ENCODE data around the gene PDE6D.

Gene PDE6D

DNA sequence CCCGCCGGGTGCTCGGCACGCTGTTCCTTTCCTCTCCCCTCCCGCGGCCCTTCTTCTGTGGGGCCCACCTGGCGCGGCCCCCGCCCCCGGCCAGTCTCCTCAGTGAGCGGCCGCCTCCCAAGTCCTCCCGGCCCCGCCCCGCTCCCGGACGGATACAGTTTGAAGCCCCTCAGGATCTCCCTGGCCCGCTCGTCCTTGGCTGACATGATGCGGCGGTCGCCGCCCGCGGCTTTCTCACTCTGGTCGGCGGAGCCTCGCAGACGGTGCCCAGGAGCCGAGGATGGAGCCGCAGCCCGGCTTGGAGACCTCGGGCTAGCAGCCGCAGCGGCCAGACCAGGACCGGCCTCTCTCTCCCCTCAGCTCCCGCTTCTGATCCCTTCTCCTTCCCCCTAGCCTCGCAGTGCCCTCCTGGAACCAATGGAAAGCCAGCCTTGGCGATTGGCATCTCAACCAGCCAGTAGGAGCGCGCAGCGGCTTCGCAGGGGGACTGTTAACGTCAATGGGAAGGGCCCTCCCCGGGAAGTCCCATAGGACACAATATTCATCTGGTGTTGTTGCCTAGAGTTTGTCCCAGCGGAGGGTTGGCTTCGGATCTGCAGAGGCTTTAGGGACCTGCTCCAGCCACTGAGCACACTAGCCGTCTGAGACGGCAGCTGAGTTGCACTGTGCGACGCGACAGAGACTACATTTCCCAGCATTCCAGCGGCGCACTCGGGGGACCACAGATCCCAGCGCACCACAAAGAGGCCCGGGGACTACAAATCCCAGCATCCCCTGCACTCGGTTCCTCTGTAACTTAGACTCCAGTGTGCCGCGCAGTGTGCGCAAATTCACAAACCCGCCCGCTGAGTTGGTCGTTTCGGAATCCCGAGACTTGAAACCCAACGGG, at the start of gene PDE6D:
PDE6D (minus strand) TSS at position 374 of the 889 bp plus-strand sequence; CDS start at position 206, 168 bp downstream.
- DNase-seq (ENCODE audit: low spot score): peak; percentile 94

DNA sequence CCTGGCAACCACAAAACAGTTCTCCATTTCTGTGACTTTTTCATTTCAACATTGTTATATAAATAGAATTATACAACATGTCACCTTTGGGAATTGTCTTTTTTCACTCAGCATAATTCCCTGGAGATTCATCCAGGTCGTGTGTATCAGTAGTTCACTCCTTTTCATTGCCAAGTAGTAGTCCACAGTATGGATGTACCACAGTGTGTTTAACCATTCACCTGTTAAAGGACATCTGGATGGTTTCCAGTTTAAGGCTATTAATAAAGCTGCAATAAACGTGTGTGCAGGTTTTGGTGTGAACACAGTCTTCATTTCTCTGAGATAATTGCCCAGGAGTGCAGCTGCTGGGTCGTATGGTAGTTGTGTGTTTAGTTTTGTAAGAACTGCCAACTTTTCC, 40.8 kb upstream of the PDE6D start:
- peak; percentile 0 for DNase-seq (ENCODE audit: low spot score)

DNA sequence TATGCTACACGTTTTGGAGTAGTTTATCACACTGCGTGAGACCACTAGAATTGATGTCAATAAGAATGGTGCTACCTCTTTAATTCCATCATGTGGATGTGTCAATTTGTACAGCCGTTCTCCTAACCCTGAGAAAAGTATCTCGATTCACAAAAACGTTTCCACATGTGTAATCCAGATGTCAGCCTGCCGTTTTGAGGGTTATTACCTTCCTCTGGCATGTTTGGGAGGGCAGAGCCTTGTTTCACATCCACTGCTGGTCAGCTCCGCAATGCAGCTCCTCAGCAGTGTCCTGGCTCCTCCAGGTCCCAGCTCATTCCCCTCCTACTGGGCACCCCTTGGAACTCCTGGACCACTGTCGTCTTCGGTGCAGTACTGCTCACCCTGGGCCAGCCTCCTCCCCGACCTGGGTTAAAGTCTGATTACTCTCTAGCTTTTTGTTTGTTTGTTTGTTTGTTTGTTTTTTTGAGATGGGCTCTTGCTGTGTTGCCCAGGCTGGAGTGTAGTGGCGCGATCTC, 39.8 kb upstream of the PDE6D start:
- DNase-seq (ENCODE audit: low spot score): no peak

DNA sequence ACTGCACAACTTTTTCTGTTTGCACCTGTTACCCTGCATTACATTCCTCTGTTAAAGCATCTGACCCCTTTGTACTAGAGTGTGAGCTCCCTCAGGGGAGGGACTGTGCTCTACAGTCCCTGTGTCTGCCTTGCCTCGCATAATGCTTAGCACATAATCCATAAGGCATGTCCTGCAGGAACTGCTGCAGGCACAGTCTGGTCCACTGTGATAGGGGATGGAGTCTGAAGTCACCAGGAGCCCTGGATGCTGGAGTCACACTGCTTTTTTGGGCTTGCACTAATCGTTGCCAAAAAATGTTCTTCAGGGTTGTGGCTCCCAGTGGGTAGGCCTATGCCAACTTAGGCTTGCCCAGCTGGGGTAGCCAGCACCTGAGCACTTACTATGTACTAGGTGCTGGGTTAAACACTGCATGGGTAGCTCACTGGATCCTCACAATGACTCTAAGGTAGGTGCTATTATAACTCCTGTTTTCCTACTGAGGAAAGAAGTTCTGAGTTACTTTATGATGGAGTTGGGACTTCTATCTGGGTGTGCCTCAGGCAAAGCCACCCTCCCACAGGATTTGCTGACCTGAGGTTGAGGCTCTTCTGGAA, 38.5 kb upstream of the PDE6D start:
- DNase-seq (ENCODE audit: low spot score): peak; percentile 0

DNA sequence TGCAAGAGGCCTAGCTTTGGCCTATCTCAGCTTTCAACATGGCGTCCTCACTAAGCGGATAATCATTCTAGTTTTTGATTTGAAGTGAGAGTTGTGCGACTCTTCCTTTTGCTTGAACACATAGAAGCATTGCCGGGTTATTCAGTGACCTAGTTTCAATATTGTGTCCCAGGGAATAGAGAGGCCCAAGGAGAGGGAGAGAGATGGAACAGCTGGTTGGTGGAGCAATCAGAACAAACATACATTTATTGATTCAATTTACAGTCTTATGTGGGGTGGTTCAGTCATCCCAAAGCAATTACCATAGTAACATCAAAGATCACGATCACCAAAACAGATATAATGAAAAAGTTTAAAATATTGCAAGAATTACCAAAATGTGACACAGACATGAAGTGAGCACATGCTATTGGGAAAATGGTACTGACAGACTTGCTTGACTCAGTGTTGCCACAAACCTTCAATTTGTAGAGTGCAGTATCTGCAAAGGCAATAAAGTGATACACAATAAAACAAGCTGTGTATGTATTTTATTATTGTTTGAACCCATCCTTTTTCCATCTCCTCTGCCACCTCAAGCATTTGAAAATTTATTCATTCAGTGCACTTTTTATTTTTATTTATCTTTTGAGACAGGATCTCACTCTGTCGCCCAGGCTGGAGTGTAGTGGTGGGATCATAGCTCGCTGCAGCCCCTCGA, 35.4 kb upstream of the PDE6D start:
- DNase-seq (ENCODE audit: low spot score): peak; percentile 0

DNA sequence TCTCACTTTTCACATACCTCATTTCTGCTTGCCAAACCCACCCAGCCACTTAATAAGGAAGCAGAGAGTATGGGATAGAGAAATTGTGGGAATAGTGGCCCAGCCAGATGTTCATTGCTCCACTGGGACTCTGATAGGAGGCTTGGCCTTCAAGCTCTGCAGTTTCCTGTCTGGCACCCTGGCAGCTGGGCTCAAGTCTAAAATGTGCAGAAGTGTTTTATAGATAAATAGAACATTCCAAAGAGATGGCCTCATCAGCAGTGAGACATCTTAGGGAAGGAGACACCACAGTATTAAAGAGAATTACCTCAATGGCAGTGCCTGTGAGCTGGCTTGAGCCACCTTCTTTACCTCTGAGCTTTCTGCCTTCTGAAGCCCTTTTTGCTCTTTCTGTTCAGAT, 29.8 kb upstream of the PDE6D start:
- DNase-seq (ENCODE audit: low spot score): peak; percentile 34

DNA sequence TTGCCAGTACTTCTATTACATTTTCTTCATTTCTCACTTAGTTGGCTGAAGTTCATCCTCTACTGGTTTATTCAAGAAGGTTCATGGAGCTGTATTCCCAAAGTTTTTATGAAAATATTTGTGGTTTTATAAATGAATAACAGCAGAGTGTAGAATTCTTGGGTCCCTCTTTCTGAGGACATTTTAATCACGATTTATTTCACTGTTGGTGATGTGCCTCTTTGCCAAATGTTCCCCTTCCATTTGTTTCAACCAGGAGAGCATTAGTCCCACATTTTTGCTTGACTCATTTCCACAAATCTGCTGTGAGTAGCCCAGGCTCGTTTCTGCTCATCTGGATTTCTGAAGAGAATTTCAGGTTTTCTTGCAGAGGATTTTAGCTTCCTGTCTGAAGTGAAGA, 25.9 kb upstream of the PDE6D start:
- DNase-seq (ENCODE audit: low spot score): no peak

DNA sequence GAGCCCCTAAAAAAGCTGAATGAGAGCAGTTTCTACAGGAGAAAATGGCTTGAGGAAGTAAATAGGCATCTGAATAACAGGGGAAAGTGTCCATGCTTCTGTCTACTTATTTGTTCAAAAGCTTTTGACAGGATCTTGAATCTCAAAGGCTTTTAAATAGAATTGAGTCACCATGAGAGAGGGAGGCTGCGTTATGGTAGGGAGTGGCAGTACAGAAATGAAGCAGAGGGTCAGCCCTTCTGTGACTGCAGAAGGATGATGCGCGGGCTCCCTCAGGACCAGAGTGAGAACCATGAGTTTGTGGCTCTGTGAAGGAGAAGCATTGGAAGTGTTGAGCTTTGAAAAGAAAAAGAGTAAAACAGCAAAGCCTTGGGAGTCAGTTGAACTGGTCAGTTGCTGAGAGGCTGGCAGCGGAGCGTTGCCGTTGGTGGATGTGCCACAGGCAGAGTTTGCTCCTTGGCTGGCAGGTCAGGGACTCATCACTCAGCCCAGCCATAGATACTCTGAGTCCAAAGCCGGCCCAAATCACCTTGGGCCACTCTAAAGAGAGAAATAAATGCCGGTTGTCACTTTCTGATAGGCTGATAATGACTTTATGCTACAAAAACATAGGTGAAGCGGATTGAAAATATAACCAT, 22.5 kb upstream of the PDE6D start:
- no peak for DNase-seq (ENCODE audit: low spot score)

DNA sequence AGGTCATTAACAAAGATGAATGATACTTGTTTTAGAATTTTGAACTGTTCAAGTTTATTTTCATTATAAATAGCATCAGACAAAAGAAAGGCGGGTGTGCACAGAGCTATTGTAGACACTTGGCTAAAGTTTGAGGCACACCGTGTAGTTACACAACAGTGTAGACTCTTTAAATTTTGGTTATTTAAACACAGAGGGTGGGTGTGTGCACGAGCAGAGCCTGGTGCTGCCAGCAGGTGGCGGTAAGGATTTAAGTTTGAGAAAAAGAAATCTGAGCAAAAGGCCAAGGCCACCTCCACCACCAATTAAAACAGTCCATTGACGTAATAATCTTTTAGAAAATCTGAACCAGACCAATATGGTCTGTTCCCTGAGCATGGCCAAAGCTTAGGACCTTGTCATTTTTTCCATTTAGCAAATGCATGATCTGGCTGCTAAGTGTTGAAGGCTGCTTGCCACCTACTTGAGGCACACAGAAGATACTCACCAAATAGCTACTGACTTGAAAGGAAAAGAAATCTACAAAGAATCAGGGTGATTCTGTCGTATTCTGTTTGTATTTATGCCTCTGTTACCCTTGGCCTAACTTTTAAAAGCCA, 19.5 kb upstream of the PDE6D start:
- DNase-seq (ENCODE audit: low spot score): peak; percentile 30

DNA sequence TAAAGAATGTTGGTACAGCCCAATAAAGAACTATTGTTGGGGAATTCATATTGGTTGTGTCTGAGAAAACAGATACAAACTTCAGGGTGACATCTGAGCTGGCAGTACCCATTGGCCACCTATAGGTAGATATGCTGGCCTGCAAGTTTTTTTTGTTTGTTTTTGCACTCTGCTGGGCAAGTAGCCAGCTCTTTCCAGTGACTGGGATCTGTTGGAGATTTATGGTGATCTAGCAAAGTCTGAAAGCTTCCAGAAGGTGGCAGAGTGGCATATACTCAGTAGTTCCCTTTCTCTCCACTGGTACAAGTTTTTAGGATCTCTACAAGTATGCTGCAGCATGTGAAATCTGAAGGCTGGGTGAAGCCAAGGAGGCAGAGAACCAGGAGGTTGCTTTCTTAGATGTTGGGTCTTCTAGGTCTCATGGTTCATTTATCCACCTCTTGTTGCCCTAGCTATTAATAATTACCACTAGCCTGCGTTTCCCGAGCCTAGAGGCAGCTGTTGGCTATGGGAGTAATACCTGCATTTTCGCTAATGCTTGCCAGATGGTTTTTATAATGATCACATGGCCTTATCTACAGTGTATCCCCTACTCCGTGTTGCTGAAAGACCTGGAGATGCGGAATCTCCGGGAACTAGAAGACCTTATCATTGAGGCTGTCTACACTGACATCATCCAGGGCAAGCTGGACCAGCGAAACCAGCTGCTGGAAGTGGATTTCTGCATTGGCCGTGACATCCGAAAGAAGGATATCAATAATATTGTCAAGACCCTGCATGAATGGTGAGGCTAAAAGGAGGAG, 14.6 kb upstream of the PDE6D start:
- peak; percentile 87 for DNase-seq (ENCODE audit: low spot score)

DNA sequence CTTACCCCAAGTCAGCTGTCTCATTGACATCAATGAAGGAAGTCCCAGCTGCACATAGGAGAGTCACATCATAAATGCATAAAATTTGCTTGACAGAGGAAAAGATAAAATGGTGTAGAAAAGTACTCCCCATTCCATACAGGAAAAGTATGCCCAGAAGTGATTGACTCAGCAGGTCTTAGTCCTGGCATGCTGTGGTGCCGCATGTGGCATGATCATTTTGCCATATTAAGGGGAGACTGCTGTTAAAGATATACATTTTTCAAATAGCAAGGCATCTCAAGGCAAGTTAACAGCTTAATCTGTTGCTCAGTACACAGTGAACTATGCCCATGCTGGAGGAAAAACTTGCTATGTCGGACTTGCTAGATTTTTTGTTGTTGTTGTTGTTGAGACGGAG, 13.3 kb upstream of the PDE6D start:
- DNase-seq (ENCODE audit: low spot score): no peak

DNA sequence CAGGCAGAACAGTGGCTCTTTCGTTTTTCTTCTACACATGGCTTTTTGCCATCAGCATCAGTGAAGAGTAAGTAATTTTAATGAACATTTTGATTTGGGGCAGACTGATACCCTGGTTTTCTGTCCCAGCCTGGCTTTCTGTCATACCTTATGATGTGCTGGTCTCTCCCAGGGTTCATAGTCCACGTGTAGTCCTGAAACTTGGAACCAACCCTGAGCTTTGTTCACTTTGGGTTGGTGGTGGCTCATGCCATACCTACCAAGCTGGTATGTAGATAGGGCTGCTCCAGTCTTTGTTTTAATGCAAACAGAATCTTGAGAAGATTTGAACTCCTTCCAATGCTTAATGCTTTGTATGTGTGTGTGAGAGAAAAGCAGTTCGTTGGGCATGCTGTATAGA, 10.0 kb upstream of the PDE6D start:
- no peak for DNase-seq (ENCODE audit: low spot score)

DNA sequence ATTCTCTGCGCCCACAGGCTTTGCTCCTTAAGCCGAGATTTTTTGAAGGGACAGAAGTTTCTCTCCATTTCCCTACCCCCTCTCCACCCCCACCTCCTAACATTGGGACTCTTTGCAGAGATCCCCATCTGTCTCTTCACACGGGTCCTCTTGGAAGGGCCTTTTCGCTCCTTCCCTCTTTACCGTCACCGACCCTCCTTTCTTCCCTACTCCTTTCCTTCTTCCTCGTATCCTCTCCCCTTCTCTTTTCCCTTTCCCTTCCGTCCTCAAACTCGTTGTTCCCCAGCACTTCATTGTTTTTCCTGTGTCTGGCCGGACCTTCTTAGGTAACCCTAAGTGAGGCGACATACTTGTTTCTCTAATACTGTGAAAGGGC, 5.8 kb upstream of the PDE6D start:
- peak; percentile 33 for DNase-seq (ENCODE audit: low spot score)

DNA sequence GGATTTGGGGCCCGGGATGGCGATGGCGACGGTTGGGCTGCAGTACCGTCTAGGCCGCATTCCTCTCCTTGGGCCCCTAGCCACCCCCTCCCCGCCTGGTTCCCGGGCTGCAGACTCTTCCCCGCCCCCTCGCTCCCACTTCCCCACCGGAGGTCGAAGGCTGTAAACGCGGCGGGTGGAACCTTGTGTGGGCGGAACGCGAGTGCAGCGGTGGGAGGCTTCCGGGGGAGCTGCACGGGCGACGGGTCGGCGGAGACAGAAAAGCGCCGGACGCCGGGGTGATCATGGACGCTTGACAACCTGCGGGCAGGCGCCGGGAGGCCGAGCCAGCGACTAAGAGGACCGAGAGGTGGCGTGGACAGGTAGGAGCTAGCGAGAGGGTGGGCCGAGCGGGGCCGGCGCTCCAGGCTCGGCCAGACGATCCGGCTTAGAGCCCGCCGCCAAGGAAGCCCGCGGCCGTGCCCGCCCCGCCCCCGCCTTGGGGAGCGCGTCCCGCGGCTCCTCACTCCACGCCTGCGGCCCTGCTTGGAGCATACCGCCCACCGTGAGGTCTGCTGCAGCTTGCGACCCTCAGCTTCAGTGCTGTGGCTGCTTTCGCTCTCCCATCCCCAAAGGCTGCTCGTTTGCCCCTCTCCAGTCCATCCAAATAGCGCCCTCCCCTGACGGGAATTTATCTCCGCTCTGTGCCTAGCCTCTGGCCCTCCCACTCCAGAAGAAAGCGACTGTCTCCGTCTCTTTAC, 5.3 kb upstream of the PDE6D start, which contains the start of gene COPS7B:
COPS7B (plus strand) TSS at position 269 of the 740 bp plus-strand sequence. CDS start 2,126 bp downstream, outside the sequence.
- DNase-seq (ENCODE audit: low spot score): peak; percentile 86

DNA sequence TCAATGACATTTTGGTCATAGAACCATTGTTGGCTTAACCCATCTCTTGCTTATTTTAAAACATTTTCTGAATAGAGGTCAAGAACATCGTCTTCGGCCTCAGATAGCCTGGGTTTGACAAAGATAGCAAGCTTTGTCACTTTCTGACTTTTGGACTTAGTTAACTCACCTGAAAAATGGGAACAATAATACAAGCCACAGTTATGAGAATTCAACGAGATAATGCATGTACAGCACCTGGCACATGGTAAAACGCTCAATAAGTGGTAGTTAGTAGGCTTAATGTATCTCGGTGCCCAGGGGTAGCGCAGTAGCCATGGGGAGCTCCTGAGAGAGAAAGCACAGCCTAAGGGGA, 4.7 kb upstream of the PDE6D start:
- DNase-seq (ENCODE audit: low spot score): no peak

DNA sequence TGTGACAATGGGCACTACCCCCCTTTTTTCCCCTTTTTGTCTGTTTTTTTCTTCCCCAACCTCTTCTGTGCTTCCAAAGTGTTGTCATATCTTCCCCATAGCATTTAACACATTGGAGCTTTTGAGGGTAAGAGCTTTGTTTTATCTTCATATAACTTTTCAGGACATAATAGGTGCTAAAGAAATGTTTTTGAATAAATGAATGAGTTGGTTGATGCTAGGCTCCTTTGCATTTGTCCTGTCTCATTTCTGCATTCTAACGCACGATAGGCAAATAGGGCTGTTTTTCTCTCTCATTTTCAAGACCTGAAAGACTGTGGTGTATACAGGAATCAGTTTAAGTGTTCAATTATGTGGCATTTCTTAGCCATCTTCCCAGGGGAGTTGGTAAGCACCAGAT, 4.3 kb upstream of the PDE6D start:
- DNase-seq (ENCODE audit: low spot score): no peak

DNA sequence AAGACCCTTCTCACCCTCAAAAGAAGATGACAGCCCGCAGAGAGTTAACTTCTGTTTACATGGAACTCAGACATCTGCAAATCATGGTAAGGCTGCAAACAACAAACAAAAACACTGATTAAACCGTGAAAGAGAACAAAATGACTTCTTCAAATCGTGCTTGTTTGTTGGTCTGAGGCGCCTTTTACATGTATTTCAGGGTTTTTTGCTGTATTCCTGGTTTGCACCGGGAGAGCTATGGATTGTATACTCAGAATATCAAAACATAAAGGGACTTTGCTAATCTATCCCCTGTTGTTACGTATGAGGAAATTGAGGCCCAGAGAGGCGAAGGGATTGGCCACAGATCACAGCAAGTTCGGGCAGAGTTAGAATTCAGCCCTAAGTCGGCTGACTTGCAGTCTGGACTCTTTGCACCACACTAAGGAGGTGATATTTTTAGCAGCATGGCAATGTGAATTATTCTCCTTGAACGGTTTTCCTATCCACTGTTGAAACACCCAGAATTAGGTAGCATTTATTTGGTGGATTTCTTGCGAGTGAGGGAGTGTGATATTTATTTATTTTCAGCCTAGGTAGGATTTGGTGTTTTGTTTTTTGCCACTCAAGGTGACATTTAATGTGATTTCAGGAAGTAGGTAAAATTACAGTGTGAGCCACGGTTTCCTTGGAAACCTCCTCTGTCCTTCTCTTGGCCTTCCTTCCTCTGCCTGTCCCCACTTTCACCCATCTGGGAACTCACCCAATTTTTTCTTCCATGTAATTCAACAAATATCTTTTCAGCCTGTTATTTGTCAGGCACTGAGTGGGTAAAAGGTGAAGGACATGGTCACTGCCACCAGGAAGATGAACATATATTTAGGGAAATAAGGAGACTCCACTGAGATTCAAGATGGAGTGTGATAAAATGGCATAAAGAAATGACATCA, 980 bp upstream of the PDE6D start:
- peak; percentile 66 for DNase-seq (ENCODE audit: low spot score)

DNA sequence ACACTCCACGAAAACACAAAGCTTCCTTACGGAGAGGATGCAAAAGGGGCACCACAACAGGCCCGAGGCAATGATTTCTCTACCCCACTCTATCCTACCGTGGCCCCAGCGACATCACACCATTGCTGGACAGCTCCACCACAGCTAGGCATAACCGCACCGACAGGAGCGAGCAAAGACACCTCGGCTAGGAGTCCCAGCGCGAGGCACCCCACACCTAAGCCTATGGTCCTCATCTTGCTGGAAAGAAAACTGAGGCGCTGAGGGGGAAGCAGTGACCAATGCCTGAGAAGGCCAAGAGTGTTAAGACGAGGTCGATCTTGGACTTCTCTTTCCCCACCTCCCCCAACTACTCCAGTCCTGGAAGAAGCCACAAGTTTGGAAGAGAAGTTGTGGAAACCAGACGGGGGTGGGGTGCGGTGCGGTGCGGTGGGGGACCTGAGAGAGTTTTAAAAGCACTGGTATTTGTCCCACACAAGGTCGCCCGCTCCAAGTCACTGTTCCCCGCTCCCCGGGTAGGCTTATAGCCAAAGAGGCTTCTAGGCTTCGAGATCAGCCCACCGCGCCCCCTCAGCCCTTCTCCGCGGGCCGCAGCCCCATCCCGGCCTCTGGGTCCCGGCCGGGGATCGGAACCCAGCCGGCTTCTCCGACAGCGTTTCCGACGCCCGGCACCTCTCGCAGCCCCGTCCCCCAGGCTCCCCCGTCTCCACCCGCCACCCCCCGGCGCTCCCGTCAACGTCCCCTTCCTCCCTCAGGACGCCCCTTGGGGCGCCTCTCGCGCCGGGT, 766 bp downstream of the PDE6D start:
- DNase-seq (ENCODE audit: low spot score): peak; percentile 37

All from RKO (cell line).